GM18951 (cell line): ENCODE results near the gene PRSS2.
A peak's percentile ranks its signal among the peaks of the same experiment; 100 is the strongest.

Source experiments
- POLR2A ChIP-seq: IDR thresholded peaks from 4 replicates; pipeline ENCODE4 v1.6.1; 2011; ENCODE audit warnings: mild to moderate bottlenecking; ENCODE audit not compliant: insufficient read length, insufficient read depth; ENCODE audit errors: extremely low read depth
- in situ Hi-C: fragments of 300-500 bp; cut with MboI; formaldehyde crosslinking; loops from one replicate; pipeline ENCODE4 v1.12.0; 2022; ENCODE audit warnings: low sequenced_read_pairs, mixed read lengths, inconsistent platforms; ENCODE audit not compliant: unreplicated experiment

PRSS2 gene

DNA sequence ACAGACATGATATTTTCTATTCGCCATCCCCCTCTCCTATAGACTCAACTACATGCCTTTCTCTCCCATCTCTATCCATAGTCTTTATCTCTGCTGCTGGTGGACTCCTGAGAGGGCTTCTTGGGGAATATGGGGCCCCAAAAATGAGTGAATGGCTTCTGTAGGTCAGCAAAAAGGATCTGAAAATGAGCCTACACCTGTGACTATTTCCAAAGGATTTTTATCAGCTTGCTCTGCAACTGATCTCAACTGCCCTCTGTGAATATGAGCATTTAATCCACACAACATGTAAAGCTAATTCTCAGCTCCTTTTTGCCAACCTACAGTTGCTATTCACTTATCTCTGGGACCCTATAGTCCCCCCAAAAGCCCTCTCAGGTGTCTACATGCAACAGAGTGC is 36.2 kb downstream of the PRSS2 start:
- in situ Hi-C loops = loop anchor here (25.0 kb wide), 1 partner anchor 170 kb away; no protein-coding TSS in a partner anchor

GRCh38 chr7:142807855-142808460 is 37.2 kb downstream of the PRSS2 start:
- TF ChIP-seq POLR2A = no peak
- in situ Hi-C loops = loop anchor here (25.0 kb wide), 1 partner anchor 171 kb away; no protein-coding TSS in a partner anchor

More for the DNA sequence above, 36.2 kb downstream of the PRSS2 start:
- no peak for TF ChIP-seq POLR2A

DNA sequence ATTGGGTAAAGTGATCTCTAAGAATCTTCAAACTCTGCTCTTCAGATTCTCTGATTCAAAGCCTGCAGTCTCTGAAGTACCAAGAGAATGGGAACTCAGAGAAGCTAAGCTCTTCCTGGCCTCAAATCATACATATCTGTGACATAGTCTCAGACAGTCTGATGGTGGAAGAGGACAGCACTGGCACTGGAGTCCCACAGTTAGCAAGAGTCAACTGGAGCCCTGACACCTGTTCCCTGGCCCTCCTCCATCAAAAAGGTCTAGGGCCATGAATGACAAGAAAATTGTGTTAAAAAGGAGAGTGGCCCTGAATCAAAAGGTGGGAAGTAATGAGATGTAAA is 37.7 kb downstream of the PRSS2 start:
- no peak for TF ChIP-seq POLR2A
- in situ Hi-C loops = loop anchor here (25.0 kb wide), 1 partner anchor 171 kb away; no protein-coding TSS in a partner anchor

DNA sequence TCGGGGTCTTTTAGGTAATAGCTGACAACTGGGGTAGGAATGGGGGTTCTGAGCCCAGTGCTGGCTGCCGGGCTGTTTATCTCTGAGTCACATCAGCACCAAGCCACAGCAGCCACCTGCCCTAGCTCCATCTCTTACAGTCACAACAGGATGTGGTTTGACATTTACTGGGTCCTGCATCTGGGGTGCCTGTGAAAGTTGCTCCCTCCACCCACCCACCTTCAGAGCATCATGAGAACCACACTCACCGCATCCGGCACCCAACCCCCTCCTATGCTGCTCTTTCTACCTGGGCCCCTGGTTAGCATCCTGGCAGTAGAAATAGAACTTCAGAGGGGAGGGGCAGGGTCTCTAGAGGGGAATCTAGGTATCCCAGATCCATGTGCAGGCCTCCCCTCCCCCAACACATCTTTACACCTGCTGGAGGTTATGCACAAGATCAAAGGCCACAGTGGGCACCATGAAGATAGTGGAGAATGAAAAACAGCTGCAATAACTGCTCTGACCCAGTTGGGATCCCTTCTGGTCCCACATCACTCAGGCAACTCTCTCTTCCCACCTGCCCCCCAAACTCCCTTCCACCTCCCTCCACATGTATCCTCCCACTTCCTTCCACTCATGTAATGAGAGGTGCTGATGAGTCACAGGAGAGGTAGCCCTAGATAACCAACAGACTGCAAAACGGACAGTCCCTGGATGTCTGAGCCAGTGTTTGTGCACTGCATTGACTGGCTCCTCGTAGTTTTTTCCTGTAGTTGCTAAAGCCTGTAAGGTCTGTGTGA is 38.2 kb downstream of the PRSS2 start:
- in situ Hi-C loops = loop anchor here (25.0 kb wide), 1 partner anchor 172 kb away; no protein-coding TSS in a partner anchor

GRCh38 chr7:142809671-142810070 is 38.9 kb downstream of the PRSS2 start:
- in situ Hi-C loops = loop anchor here (25.0 kb wide), 1 partner anchor 172 kb away; no protein-coding TSS in a partner anchor
- no peak for TF ChIP-seq POLR2A

More for the DNA sequence above, 38.2 kb downstream of the PRSS2 start:
- peak; percentile 47 for TF ChIP-seq POLR2A

GRCh38 chr7:142811154-142811737 is 40.5 kb downstream of the PRSS2 start:
- in situ Hi-C loops = loop anchor here (25.0 kb wide), 1 partner anchor 174 kb away; no protein-coding TSS in a partner anchor

GRCh38 chr7:142812437-142813215 is 41.9 kb downstream of the PRSS2 start:
- no peak for TF ChIP-seq POLR2A
- in situ Hi-C loops = loop anchor here (25.0 kb wide), 1 partner anchor 175 kb away; no protein-coding TSS in a partner anchor

More at GRCh38 chr7:142811154-142811737, 40.5 kb downstream of the PRSS2 start:
- no peak for TF ChIP-seq POLR2A

- in situ Hi-C loops = loop anchor here (25.0 kb wide), 1 partner anchor 176 kb away; no protein-coding TSS in a partner anchor
- no peak for TF ChIP-seq POLR2A
These were observed 42.5 kb downstream of the PRSS2 start for GRCh38 chr7:142813226-142813625.

DNA sequence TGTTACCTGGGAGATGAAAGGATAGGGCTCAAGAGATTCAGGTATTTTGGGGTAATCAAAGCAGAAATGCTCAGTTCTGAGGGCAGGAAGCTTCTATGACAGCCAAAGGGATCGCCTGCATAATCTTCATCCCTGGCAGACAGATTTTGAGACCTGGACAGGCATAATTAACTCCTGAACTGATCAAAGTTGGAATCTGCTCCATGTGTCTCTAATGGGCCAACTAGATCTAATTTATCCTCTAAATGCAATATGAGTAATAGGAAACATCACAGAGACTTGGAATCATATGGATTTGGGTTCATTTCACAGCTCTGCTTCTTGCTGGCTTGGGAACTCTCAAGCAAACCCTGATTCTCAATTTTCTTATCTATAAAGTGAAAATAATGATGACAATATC is 42.9 kb downstream of the PRSS2 start:
- TF ChIP-seq POLR2A = no peak
- in situ Hi-C loops = loop anchor here (25.0 kb wide), 1 partner anchor 176 kb away; no protein-coding TSS in a partner anchor

DNA sequence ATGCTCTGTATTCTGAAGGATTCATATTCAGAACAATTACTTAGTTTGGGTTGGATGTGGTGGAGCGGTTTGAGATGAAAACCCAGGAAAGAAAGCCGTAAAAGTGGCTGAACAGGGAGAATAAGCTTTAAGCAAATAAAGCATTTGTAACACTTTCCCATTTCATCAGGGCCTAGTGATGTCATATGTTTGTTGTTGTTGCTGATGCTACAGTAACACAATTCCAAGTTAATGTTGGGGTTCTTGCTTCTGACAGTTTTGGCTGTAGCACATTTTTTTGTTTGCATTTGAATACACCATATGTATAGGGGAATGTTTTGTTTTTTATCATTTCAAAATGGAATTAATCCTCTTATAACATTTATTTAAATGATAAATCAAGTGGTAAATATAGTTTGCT is 43.7 kb downstream of the PRSS2 start:
- in situ Hi-C loops = loop anchor here (25.0 kb wide), 1 partner anchor 177 kb away; no protein-coding TSS in a partner anchor
- TF ChIP-seq POLR2A = no peak

- TF ChIP-seq POLR2A = no peak
- in situ Hi-C loops = loop anchor here (25.0 kb wide), 1 partner anchor 178 kb away; no protein-coding TSS in a partner anchor
These were observed 44.4 kb downstream of the PRSS2 start for GRCh38 chr7:142815134-142815533.

GRCh38 chr7:142817506-142817905 is 46.7 kb downstream of the PRSS2 start:
- TF ChIP-seq POLR2A = no peak
- in situ Hi-C loops = loop anchor here (25.0 kb wide), 1 partner anchor 180 kb away; no protein-coding TSS in a partner anchor
